Measurements from ENCODE around the gene FH. TPM values are rescaled to one million over a fixed set of nuclear protein-coding genes. Genes with fewer than 3 reads are reported as not detected.

FH gene
- total RNA-seq, 4 donors from 2014 or later: 63.6 to 83.4 (median 69.1) TPM

GRCh38 chr1:241550318-241550717, 30.8 kb upstream of the FH start:
- H3K4me1 ChIP-seq: no peaks in the 10 kb centered on the region
- no peaks in the 10 kb centered on the region for H3K9me3 ChIP-seq
- TF ChIP-seq POLR2AphosphoS5 (IDR thresholded peaks at IDR 0.05) (no peak), EP300 (IDR thresholded peaks at IDR 0.05) (no peak), CTCF (IDR thresholded peaks at IDR 0.05) (no peak), POLR2A (IDR thresholded peaks at IDR 0.05; ENCODE audit: low read depth) (no peak)
- H3K27me3 ChIP-seq: no peaks in the 10 kb centered on the region
- 58% methylated on average over 1 of the region's 1 CpG for WGBS
- no peak overlapping the region for H3K27ac ChIP-seq (replicated peaks in 1 of 4)
- no peak for DNase-seq (ENCODE audit: extremely low spot score)
- no peak overlapping the region for H3K4me3 ChIP-seq
- no peaks in the 10 kb centered on the region for H3K36me3 ChIP-seq
- intact Hi-C loops (cut with DNase I): no loop called here

- Histone ChIP-seq H3K36me3 (no peaks in the 10 kb centered on the region), H3K9me3 (no peaks in the 10 kb centered on the region), H3K27me3 (no peaks in the 10 kb centered on the region), H3K4me1 (no peaks in the 10 kb centered on the region), H3K4me3 (no peak overlapping the region), H3K27ac (replicated peaks in 1 of 4) (no peak overlapping the region)
- WGBS: 78% methylated on average over 2 of the region's 2 CpGs
- TF ChIP-seq POLR2A (IDR thresholded peaks at IDR 0.05; ENCODE audit: low read depth) (no peak), CTCF (IDR thresholded peaks at IDR 0.05) (no peak), EP300 (IDR thresholded peaks at IDR 0.05) (no peak), POLR2AphosphoS5 (IDR thresholded peaks at IDR 0.05) (no peak)
- intact Hi-C loops (cut with DNase I): no loop called here
- DNase-seq (ENCODE audit: extremely low spot score): no peak
These were observed 28.5 kb upstream of the FH start for GRCh38 chr1:241548008-241548407.

GRCh38 chr1:241542199-241542907, 22.8 kb upstream of the FH start:
- 86% methylated on average over 7 of the region's 7 CpGs for WGBS
- no peaks in the 10 kb centered on the region for H3K9me3 ChIP-seq
- intact Hi-C loops (cut with DNase I): no loop called here
- DNase-seq (ENCODE audit: extremely low spot score): no peak
- H3K27me3 ChIP-seq: no peaks in the 10 kb centered on the region
- H3K36me3 ChIP-seq: no peaks in the 10 kb centered on the region
- TF ChIP-seq POLR2A (IDR thresholded peaks at IDR 0.05; ENCODE audit: low read depth): no peak
- TF ChIP-seq POLR2AphosphoS5 (IDR thresholded peaks at IDR 0.05): no peak
- no peak for TF ChIP-seq EP300 (IDR thresholded peaks at IDR 0.05)
- H3K4me1 ChIP-seq: no peaks in the 10 kb centered on the region
- H3K4me3 ChIP-seq: no peak overlapping the region
- H3K27ac ChIP-seq (replicated peaks in 1 of 4): no peak overlapping the region

GRCh38 chr1:241536969-241537368, 17.4 kb upstream of the FH start:
- intact Hi-C loops (cut with DNase I): loop anchor here (10.0 kb wide), 1 partner anchor 308 kb away; the partner anchor contains the start of gene EXO1

More at GRCh38 chr1:241536969-241537368, 17.4 kb upstream of the FH start:
- peaks cover 0 to 15% (median 0%) of the 10 kb centered on the region in 4 donors for H3K27me3 ChIP-seq
- no peaks in the 10 kb centered on the region for H3K36me3 ChIP-seq
- DNase-seq (ENCODE audit: extremely low spot score): no peak
- H3K9me3 ChIP-seq: no peaks in the 10 kb centered on the region
- H3K4me1 ChIP-seq: peaks cover 0 to 2% (median 0%) of the 10 kb centered on the region in 4 donors
- H3K4me3 ChIP-seq: no peak overlapping the region
- no peak for TF ChIP-seq POLR2A (IDR thresholded peaks at IDR 0.05; ENCODE audit: low read depth)
- no peak for TF ChIP-seq POLR2AphosphoS5 (IDR thresholded peaks at IDR 0.05)
- TF ChIP-seq CTCF (IDR thresholded peaks at IDR 0.05): no peak
- no peak for TF ChIP-seq EP300 (IDR thresholded peaks at IDR 0.05)
- no peak overlapping the region for H3K27ac ChIP-seq (replicated peaks in 1 of 4)
- 80% methylated on average over 2 of the region's 2 CpGs for WGBS

Data from esophagus muscularis mucosa (tissue), 4 donors.